ENCODE data around the gene SUGCT.
A peak's percentile ranks its signal among the peaks of the same experiment; 100 is the strongest.
"Not testable (repeated sequence)": the region's sequence is repeated elsewhere in the genome, so short reads cannot be mapped to it uniquely, and the experiment has no call there.

The SUGCT gene

DNA sequence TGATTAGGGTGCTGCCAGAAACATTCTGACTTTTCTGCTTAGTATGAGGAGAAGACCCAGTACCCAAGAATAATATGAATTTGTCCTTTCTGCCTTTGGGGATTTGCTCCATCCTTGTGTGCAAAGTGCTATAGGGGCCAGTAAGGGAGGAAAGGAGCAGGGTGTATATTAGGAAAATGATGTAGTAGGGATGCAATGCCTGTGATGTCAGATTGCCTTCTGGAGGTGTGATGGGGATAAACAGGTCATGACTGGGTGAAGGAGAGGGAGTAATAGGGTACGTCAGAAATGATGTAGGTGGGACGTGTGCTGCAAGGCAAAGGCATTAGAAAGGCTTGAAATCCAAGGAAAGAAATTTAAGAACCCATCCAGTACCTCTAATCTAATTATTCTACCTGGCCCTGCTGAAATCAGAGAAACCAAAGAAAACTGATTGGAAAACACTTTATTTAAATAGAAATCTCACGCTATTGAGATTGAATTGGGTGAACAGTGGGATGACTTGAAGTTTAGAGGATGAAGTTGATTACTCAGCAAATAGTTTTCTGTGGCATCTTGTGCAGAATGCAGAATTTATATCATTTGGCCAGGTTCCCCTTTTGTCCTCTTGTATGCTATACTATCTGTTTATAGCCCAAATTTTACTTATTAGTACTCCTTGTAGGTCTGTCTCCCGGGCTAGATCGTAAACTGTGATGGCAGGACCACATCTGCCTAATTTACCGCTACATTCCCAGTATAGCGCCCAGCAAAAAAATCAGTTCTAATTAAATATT lies 503.9 kb downstream of the SUGCT start:
- no peak for DNase-seq

DNA sequence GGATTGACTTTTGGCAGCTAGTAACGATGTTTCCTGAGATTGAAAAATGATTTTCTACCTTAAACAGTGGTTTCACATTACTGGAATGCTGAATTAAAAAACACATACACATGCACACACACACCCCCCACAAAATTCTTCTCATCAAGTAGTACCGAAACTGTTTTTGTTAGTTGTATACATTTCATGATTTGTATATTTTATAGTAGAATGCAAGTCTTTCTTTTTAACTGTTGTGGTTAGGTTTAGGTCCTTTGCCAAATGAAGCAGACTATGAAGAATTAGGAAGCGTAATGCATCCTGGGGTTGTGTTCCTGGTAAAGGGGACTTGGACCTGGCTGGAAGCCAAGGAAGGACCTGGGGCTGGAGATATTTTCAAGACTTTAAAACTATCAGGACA lies 505.8 kb downstream of the SUGCT start:
- no peak for DNase-seq

DNA sequence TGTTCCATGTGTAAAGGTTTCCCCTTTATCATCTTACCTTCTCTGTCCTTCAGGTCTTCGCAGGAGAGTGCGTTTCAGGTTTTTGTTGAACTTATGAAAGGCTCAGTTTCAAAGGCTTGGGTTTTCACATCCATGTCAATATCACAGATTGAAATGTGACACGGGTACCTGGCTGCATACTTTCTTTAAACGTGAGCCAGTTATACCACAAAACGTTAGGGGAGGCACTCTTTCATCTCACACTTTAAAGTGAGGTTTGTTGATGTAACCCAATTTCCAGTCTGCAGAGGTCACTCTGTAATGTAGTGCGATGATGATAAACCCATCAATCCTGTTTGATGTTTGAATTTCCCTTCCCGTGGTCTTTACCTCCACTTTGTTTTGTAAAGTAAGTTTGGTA lies 506.9 kb downstream of the SUGCT start:
- no peak for DNase-seq

DNA sequence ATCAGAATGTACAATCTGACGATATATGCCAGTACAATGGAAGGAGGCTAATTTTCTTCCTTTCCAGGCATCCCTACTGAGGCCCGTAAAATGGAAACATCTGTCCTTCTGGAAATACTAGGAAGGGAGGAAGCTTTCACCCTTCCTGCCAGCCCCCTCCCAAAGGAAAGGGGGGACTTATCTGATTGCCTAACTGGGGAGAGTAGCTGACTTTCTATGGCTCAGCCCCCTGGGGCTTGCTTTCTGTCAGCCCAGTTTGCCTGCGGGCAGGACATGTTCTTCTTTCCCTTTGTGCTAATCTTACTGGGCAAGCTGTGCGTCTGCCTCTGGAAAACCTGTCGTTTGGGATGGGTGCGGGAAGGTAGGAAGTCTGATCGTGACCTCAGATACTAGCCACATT lies 508.9 kb downstream of the SUGCT start:
- DNase-seq, result no peak

DNA sequence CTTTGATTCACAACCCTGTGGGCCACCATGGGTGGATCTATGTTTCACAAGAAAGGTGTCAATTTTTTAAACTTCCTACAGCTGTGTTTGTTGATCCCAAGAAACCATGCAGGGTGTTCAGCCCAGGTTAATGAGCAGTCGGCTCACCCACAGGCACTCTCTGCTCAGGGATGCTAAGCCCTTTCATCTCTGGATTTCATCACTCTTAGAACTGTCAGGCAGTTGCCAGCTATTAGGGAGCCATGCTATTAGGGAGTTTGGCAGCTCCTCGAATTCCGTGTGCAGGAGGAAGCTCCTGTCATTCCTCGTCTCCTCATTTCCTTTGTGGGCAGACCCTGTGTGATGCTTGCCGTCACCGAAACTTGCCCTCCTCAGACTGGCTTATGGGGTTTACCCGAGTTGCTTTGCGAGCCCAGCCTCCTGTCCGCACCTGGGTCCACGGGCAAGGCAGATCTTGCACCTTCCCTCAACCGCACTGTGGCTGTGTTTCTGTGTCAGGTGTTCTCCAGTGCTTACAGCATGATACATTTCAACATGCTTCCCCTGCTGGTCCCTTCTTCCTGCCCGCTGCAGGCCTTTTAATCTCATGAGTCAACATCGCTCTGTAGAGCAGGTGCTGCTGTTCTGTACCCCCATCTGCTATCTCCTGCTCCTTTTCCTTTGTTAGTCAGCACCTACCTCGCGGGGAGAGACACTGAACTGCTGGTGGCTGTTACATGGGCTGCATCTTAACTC lies 509.8 kb downstream of the SUGCT start:
- DNase-seq, result no peak

DNA sequence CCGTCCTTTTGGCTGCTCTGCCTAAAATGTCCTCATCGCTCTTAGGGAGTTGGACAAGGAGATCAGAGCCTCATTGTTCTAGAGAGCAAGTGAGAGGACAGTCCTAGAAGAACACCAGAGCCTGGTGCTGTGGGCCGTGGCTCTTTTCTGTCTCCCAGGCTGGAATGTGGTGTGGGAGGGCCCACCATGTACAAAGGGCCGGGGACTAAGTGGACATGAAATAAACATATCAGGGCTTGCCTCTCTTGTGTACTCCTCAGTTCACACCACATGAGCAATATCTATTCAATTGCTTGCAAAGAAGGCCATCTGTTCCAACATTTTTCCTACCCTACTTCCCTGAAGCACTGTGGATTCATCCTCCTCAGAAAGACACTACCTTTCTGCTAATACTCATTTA lies 510.4 kb downstream of the SUGCT start:
- no peak for DNase-seq

DNA sequence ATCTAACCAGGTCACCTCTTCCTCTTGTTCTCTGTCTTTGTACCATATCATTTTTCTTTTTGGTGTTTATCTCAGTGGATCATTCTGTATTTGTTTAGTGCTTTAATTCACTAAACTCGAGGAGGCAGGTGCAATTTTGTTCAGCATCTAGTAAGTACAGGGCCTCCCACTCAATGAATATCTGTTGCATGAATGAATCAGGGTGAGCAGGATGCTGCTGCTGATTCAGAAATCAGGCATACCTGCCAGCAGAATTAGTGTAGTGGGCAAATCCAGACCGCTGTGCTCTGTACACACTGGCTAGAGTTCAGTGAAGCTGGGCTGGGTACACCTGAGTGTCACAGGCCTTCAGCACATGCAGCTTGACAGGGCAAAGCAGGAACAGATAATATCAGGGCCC lies 511.9 kb downstream of the SUGCT start:
- DNase-seq, result no peak

DNA sequence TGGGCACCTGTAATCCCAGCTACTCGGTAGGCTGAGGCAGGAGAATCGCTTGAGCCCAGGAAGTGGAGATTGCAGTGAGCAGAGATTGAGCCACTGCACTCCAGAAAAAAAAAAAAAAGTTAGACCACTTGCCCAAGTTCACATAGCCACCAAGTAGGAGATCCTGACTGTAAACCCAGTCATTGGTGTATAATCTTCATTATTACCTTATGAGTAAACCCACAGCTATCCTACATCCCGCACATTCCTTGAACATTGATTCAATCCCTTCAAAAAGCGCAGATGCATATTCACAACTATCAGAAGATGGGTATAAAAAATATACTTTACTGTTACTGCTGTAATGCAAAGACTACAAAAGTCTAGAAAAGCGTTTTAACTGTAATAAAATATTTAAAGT lies 512.9 kb downstream of the SUGCT start:
- DNase-seq, result no peak

DNA sequence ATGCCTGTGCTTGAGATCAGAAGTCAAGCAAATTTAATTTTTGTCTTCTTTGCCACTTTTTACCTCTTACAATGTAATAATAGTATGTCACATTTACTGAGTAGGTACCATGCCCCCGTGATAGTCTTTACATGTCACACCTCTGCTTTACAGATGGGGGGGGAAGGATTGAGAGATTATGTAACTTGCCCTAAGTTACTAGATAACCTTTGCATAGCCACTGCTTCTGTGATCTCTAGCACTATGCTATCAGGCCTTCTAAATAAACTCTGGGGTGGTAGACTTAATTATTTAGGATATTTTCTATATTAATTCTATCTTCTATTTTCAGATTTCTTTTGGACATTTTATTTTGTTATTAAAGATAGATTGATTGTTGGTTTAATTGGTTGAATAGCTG lies 514.4 kb downstream of the SUGCT start:
- DNase-seq, result no peak

DNA sequence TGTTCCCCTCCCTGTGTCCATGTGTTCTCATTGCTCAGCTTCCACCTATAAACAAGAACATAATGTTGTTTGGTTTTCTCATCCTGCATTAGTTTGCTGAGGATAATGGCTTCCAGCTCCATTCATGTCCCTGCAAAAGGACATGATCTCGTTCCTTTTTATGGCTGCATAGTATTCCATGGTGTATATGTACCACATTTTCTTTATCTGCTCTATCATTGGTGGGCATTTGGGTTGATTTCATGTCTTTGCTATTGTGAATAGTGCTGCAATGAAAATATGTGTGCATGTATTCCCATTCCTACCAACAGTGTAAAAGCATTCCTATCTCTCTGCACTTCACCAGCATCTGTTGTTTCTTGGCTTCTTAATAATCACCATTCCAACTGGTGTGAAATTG lies 516.1 kb downstream of the SUGCT start:
- not testable (repeated sequence) for DNase-seq

DNA sequence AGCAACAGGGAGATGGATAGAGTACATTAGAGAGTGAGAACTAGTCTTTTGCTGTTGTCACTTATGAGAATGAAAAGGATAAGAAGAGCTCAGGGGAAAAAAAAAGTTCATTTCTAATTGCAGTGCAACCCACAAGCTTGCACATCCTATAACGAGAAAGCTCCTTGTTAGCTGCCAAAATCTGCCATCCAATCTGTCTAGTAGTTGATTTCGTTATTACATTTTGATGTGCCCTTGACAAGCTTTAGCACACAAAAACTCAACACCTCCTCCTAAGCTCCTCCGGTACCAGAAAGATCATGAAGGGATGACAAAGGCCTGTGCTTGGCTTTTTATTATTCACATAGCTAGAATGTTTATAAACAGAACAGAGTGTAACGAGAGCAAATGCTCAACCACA lies 519.4 kb downstream of the SUGCT start:
- no peak for DNase-seq

DNA sequence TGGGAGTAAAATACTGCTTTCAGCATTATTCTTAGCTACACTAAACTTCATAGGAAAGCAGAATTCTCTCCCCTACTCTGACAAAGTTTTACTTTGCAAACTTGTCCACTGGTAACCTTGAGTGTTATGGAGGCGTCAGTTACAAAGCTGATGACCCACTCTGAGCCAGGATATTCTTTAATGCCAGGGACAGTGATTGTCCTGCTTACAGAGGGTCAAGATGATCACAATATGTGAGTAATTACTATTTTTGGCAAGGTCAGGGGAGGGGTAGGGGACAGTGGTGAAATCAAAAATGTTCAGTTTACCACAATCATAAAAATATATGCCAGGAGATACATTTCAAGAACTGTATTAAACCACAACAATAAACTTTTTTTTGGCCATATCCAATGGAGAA lies 520.6 kb downstream of the SUGCT start:
- DNase-seq, result no peak

DNA sequence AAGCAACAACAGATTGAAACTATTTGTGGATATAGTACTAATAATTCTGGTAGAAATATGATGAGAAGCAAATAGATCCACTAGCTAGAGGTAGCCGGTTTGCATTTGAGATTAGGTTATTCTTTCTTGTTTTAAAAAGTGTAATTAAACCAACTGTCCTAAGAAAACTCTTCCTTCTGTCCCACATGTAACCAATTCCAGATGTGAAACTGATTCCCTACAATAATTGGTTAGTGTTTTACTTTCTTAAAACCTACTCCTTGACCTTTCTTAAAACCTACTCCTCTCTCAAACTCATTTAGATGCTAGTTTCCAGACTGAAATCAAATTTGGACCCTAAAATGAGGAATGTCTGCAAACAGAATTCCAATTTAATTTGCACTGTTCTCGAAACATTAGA lies 521.5 kb downstream of the SUGCT start:
- DNase-seq, result no peak

DNA sequence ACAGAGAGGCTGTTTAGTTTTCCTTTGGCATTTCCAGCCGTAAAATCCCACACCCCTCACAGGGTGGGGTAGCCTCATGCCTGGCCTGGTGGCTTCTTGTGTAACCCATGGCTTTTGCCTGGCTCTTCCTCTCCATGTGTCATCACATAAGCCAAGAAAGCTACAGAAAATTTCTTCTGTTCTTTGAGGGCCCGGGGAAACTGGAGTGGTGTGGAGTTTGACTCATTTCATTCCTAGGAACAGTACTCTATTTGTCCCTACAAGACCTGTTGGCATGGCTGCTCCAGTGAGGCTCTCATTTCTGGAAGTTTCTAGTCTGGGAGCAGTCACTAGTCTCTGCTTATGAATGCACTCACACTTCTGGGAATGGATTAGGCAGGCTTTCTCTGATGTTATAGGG lies 523.9 kb downstream of the SUGCT start:
- DNase-seq, result no peak

DNA sequence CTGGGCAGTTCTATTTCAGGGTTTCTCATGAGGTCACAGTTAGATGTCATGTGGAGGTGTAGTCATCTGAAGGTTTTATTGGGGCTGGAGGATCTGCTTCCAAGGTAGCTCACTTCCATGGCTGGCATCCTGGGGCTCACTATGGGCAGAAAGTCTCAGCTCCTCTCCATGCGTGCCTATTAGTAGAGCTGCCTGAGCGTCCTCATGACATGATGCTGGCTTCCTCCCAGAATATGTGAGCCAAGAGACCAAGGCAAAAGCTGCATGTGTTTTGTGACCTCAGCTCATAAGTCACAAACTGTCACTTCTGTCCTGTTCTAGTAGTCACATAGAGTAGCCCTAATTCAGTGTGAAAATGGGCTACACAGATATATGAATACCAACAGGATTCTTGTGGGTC lies 524.4 kb downstream of the SUGCT start:
- DNase-seq, result no peak

DNA sequence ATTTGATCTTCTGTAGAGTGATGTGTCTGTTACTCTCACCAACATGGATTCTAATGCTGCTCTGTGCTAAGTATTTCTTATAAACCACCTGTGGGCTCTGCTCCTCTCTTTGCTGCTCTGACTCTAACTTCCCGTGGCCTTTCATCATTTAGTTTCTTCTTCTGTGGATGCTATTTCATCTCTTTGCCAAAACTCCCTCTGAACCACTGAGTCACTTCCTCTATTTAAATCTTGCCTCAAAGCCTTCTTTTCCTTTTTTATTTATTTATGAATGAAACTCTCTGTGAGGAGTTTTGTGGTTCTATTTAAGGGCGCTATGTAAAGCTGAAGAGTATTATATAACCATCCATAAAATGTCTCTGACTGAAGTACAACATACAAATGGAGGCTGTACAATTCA lies 538.5 kb downstream of the SUGCT start:
- peak; percentile 7 to 8 for DNase-seq

DNA sequence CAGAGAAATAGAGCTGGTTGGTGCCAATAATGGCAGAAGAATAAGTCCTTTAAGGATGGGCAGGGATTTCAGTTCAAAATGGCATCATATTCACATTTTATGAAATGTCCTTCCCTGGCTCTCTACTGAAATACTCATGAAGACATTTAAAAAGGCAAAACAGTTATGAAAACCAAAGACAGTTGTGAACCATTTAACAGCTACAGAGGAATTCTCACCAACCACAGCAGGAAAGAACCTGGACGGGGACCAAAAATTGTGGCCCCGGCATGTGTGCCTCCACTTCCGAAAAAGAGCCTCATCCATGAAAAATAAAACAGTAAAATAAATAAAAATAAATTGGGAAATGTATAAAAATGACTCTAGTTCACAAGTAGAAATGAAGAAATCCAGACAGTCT lies 539.5 kb downstream of the SUGCT start:
- no peak for DNase-seq

DNA sequence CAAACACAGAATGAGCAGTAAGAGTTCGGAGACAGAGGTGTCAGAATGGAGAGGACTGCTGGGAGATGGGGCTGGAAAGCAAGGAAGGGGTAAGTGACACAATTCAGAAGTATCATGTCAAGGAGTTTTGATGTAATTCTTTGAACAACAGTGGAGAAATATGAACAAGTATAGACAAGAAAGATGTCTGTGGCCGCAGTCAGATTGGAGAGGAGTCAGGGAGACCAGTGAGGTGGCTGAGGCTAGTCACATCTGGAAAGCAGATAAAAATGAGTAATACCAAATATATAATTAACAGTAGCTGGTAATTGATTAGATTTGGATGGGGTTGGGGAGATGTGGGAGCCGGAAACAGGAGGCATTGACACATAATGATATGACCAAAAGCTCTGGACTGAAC lies 540.9 kb downstream of the SUGCT start:
- no peak for DNase-seq

DNA sequence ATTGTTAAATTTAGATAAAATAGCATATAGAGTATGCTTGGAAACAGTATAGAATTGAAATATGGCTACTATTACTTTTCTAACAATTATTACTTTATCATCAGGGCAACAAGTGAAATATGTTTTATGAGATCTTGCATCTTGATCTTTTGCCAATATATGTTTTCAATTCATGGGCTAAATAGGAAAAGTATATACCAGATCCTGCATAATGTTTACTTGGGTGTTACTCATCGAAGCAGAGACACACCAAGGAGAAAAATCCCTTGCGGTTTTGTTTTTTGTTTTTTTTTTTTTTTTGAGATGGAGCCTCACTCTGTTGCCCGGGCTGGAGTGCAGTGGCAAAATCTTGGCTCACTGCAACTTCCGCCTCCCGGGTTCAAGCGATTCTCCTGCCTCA lies 541.4 kb downstream of the SUGCT start:
- no peak for DNase-seq

DNA sequence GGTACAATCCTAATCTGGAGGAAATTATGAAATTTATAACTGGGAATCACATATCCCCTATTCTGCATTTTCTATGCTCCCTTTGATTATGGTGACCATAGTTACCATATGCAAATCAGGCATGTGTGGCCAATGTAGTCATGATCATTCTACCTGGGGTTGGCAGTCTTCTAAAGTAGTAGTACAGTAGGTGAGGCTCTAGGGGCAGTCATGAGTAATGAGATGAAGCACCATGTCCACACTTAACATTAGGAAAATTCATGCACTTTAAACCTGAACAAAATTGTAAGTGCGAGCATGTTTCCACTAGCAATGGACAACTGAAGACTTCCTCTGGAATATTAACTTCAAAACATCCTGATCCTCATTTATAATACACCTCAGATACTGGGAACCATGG lies 545.9 kb downstream of the SUGCT start:
- DNase-seq, result no peak

DNA sequence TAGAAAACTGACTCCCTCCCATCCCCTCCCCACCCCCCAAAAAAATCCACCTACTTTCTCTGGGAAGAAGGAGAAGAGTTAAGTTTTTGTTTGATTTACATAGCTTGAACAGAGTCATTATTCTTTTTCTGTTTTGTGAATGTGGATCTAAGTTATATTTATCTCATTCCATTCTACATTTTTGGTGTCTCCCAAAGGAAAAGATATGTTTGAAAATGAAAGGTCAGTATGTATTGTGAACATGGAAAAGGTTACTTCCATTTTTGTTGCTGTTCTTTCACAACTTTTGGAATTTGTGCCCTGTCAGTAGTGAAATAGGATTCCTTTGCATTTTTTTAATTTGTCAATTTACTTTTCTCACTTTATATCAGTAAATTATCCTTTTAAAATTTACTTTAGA lies 547.9 kb downstream of the SUGCT start:
- no peak for DNase-seq

DNA sequence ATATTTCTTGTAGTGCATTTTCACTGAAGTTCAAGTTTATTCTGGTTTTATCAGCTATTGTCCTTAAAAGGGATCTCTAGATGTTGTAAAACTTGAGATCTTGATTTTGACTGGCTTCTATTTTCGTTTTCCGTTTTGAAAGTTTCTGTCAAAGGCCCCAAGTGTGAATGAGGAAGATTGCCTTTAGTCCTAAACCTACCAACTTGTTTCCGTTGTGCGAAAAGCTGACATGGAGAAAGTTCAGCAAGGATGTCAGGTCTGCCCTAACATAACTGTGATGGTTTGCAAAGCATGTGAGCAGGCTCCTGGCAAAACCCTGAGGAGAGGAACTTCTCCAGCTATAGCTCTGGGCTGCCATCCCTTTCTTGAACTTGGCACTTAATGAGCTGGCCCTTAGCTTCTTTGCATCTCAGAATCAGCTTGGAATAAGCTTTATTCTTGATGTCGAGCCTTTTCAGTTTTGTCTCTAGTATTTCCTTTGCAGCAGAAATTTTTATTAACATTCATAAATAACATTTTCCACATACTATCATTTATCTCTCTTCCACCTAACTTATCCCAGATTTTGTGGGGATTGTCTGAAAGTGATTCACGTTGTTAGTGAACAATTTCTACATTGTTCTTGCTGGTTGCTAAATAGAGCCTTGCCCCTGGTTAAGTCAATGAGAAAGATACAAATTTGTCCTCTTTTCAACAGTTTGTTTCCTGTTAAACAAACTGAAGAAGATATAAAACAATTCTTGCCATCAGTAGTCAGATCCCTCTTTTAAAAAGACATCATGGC lies 559.4 kb downstream of the SUGCT start:
- no peak for DNase-seq

DNA sequence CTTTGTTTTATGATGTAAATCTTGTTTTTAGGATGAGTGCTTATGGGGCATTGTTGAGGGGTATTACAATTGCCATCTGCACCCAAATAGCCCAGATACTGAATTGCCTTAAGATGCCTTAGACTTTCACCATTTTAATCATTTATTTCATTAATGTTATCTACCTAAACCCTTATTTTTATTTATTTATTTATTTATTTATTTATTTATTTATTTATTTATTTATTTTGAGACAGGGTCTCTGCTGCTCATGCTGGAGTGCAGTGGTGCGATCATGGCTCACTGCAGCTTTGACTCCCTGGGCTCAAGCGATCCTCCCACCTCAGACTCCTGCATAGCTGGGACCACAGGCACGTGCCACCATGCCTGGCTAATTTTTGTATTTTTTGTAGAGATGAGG lies 560.2 kb downstream of the SUGCT start:
- DNase-seq, result no peak

DNA sequence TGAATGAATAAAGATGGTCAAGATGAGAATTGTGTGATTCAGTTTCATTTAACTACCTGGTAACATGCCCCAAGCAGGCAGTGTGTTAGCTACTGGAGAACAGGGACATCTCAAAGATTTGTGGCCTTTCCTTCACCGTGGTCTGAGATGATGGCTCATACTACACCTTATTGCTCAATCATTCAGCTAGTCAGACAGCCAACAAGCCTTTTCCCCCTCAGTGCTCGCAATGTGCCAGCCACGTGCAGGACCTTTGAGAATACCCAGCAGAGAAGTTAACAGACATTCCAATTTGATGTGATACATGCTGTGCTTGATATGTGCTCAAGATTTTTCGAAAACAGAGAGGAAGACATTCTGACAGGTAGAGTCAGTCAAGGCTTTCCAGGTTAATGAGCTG lies 562.8 kb downstream of the SUGCT start:
- DNase-seq, result no peak

Measured in inflammatory macrophage (primary cell).